HFFc6 (cell line): Measurements from ENCODE around the gene F8. TPM values are rescaled to one million over a fixed set of nuclear protein-coding genes. Genes with fewer than 3 reads are reported as not detected.

Source experiments
- DNase-seq: peaks from one replicate; pipeline ENCODE4 v3.0.0-alpha.2; 2018
- H3K27ac Mint-ChIP-seq: 2 replicates; pipeline ENCODE4 v1.8.0; 2020; ENCODE audit warnings: mild to moderate bottlenecking, mixed read lengths
- H3K27me3 Mint-ChIP-seq: 2 replicates; pipeline ENCODE4 v1.8.0; 2021; ENCODE audit warnings: mild to moderate bottlenecking, moderate library complexity, mixed read lengths; ENCODE audit not compliant: insufficient read depth
- H3K36me3 Mint-ChIP-seq: 2 replicates; pipeline ENCODE4 v1.8.0; 2021; ENCODE audit warnings: low read depth, mixed read lengths
- H3K4me1 Mint-ChIP-seq: 2 replicates; pipeline ENCODE4 v1.8.0; 2020; ENCODE audit warnings: low read depth, mixed read lengths
- H3K4me3 Mint-ChIP-seq: 2 replicates; pipeline ENCODE4 v1.8.0; 2020; ENCODE audit warnings: mild to moderate bottlenecking, moderate library complexity, mixed read lengths
- H3K9me3 Mint-ChIP-seq: 2 replicates; pipeline ENCODE4 v1.8.0; 2020; ENCODE audit warnings: mild to moderate bottlenecking, mixed read lengths
- CTCF ChIP-seq: fragments of 200-600 bp; sonication (generic); IDR thresholded peaks from 2 replicates; pipeline ENCODE4 v1.5.0; 2021; ENCODE audit warnings: antibody characterized with exemption, mild to moderate bottlenecking
- total RNA-seq, 6 experiments: library from RNA; stranded (reverse); fragmentation: NEBNext Ultra II Directional; extraction: Animal tissue kit (Norgen Biotek cat#: 25700); gene quantifications; 2 replicates in 1 of 6; 3 replicates in 5 of 6; pipeline ENCODE4 v1.2.3, GENCODE V29; 2021

F8 gene
- total RNA-seq, 6 experiments from 2014 or later: 1.0 to 1.6 (median 1.4) TPM

GRCh38 chrX:154981116-154981411 is 41.5 kb downstream of the F8 start:
- peaks cover 13% of the 10 kb centered on the region for H3K4me1 Mint-ChIP-seq
- H3K27ac Mint-ChIP-seq: no peak overlapping the region
- H3K4me3 Mint-ChIP-seq: peak overlapping the region; percentile 89; the same call in 1 of the 2 replicates
- H3K36me3 Mint-ChIP-seq: no peaks in the 10 kb centered on the region
- H3K27me3 Mint-ChIP-seq: peaks cover 3% of the 10 kb centered on the region; the same call in 1 of the 2 replicates
- peak; percentile 16; the same call in 1 of the 2 replicates for TF ChIP-seq CTCF
- H3K9me3 Mint-ChIP-seq: no peaks in the 10 kb centered on the region
- no peak for DNase-seq

- TF ChIP-seq CTCF: peak; percentile 76
- peak overlapping the region; percentile 89 for H3K4me3 Mint-ChIP-seq
- H3K27ac Mint-ChIP-seq: peak overlapping the region; percentile 75
- H3K27me3 Mint-ChIP-seq: peaks cover 3% of the 10 kb centered on the region; the same call in 1 of the 2 replicates
- peak; percentile 40 for DNase-seq
- H3K36me3 Mint-ChIP-seq: no peaks in the 10 kb centered on the region
- peaks cover 13% of the 10 kb centered on the region for H3K4me1 Mint-ChIP-seq
- H3K9me3 Mint-ChIP-seq: no peaks in the 10 kb centered on the region
Observed at GRCh38 chrX:154980330-154981115, 42.0 kb downstream of the F8 start.

DNA sequence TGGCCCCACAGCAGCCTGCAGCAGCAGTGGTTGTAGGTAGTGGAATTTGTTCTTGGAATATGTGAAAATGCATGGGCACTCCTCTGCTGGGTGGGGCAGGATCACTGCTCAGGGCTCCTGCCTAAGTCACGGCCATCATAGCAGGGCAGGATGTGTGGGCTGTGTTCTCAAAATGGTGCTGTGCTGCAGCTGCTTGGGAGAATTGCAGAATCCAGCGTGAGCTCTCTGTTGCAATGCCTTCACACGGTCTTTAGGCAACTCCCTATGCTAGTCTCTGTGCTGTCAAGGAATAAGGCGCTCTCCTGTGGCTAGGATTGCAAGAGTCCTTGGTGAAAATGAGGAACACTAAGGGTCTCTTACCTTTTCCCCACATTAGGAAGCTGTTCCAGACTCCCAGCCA is 42.9 kb downstream of the F8 start:
- H3K4me1 Mint-ChIP-seq: peaks cover 13% of the 10 kb centered on the region
- no peak for TF ChIP-seq CTCF
- peaks cover 6% of the 10 kb centered on the region for H3K27me3 Mint-ChIP-seq
- H3K9me3 Mint-ChIP-seq: no peaks in the 10 kb centered on the region
- no peaks in the 10 kb centered on the region for H3K36me3 Mint-ChIP-seq
- no peak for DNase-seq
- H3K4me3 Mint-ChIP-seq: no peak overlapping the region
- H3K27ac Mint-ChIP-seq: no peak overlapping the region

GRCh38 chrX:154968353-154968752 is 54.2 kb downstream of the F8 start:
- Mint-ChIP-seq H3K4me1 (peaks cover 6% of the 10 kb centered on the region; the same call in 1 of the 2 replicates), H3K27me3 (peaks cover 2% of the 10 kb centered on the region), H3K9me3 (no peaks in the 10 kb centered on the region), H3K4me3 (no peak overlapping the region), H3K27ac (no peak overlapping the region), H3K36me3 (no peaks in the 10 kb centered on the region)
- no peak for TF ChIP-seq CTCF
- DNase-seq: no peak

- DNase-seq: peak; percentile 0
- Mint-ChIP-seq H3K4me3 (no peak overlapping the region), H3K9me3 (no peaks in the 10 kb centered on the region), H3K36me3 (no peaks in the 10 kb centered on the region), H3K27ac (no peak overlapping the region), H3K4me1 (peaks cover 6% of the 10 kb centered on the region; the same call in 1 of the 2 replicates), H3K27me3 (no peaks in the 10 kb centered on the region; the same call in 1 of the 2 replicates)
- no peak for TF ChIP-seq CTCF
Observed at GRCh38 chrX:154967603-154968002, 54.9 kb downstream of the F8 start.
